ENCODE data around the gene SPP2.

SPP2 gene

GRCh38 chr2:234044157-234044556 is 6.3 kb upstream of the SPP2 start:
- no peak for DNase-seq

- DNase-seq, result no peak
Observed at GRCh38 chr2:234046521-234046920, 4.0 kb upstream of the SPP2 start.

GRCh38 chr2:234047361-234047760 is 3.1 kb upstream of the SPP2 start:
- no peak for DNase-seq

GRCh38 chr2:234048049-234048448 is 2.5 kb upstream of the SPP2 start:
- DNase-seq, result no peak

- DNase-seq, result no peak
Observed at GRCh38 chr2:234051374-234052070, 1.0 kb downstream of the SPP2 start.

- DNase-seq, result no peak
Observed at GRCh38 chr2:234058881-234059280, 8.4 kb downstream of the SPP2 start.

GRCh38 chr2:234060236-234060635 is 9.7 kb downstream of the SPP2 start:
- no peak for DNase-seq

GRCh38 chr2:234061624-234062257 is 11.2 kb downstream of the SPP2 start:
- DNase-seq, result no peak

- no peak for DNase-seq
Observed at GRCh38 chr2:234066587-234066986, 16.1 kb downstream of the SPP2 start.

- no peak for DNase-seq
Observed at GRCh38 chr2:234071664-234072063, 21.2 kb downstream of the SPP2 start.

- no peak for DNase-seq
Observed at GRCh38 chr2:234072454-234072853, 22.0 kb downstream of the SPP2 start.

- DNase-seq, result no peak
Observed at GRCh38 chr2:234074751-234075517, 24.4 kb downstream of the SPP2 start.

GRCh38 chr2:234075518-234075915 is 25.0 kb downstream of the SPP2 start:
- no peak for DNase-seq

GRCh38 chr2:234075947-234076346 is 25.4 kb downstream of the SPP2 start:
- DNase-seq, result no peak

GRCh38 chr2:234076451-234076850 is 25.9 kb downstream of the SPP2 start:
- DNase-seq, result no peak

GRCh38 chr2:234078129-234078528 is 27.6 kb downstream of the SPP2 start:
- no peak for DNase-seq

GRCh38 chr2:234081970-234082822 is 31.7 kb downstream of the SPP2 start:
- no peak for DNase-seq

- no peak for DNase-seq
Observed at GRCh38 chr2:234083572-234084348, 33.3 kb downstream of the SPP2 start.

- no peak for DNase-seq
Observed at GRCh38 chr2:234091432-234091879, 41.0 kb downstream of the SPP2 start.

- DNase-seq, result no peak
Observed at GRCh38 chr2:234091883-234092282, 41.4 kb downstream of the SPP2 start.

GRCh38 chr2:234092344-234092743 is 41.8 kb downstream of the SPP2 start:
- no peak for DNase-seq

GRCh38 chr2:234095301-234095700 is 44.8 kb downstream of the SPP2 start:
- no peak for DNase-seq
